Fibroblast of mammary gland (primary cell): ENCODE measurements around the gene MYO1F.

Experiments
- DNase-seq: peaks from one replicate; pipeline ENCODE4 v3.0.0-alpha.2; 2010; ENCODE audit warnings: low read depth
- H3K4me3 ChIP-seq: 2 replicates; pipeline ENCODE4 v1.5.1; 2011; ENCODE audit warnings: low read depth, mild to moderate bottlenecking, low read length, moderate library complexity; ENCODE audit not compliant: control insufficient read depth
- TF ChIP-seq, protein P1 (sequence below): conservative IDR thresholded peaks from 2 replicates; pipeline ENCODE4 v1.5.1; 2011; ENCODE audit warnings: low read depth, low read length, inconsistent platforms; ENCODE audit not compliant: control insufficient read depth, insufficient read depth

The MYO1F gene

DNA sequence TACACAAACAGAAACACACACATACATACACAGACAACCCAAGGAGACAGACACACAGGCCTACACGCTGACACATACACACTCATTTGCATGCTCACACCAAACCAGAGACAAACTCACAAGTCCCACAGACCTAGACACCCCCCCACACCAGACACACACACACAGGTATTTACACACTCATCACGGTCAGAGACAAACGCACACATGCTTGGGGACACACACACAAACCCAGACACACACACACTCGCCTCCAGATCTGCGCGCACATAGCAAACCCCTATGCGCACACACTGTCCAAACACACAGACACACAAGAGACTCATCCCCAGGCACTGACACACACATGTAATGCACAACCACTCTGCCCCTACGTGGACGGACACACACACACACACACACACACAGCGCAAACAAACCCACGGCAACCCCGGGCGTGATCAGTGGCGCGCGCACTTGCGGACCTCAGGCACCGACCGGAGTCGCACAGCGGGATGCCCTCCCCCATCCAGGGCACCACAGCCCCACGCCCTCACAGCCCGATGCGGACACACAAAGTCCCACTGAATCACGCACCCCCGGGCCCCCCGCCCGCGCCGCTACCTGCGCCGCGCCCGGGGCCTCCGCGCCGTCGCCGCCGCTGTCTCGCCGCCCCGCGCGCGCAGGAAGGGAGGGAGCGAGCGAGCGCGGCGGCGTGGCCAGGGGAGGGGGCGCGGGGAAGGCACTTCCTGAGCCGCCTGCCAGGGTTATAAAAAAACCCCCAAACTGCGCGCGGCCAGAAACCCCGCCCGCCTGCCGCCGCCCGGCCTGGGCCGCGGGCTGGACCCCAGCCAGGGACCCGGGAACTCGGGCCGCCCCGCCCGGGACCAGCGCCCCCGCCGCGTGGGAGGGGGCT is 33.0 kb upstream of the MYO1F start, which contains the start of gene ADAMTS10:
Gene ADAMTS10, minus strand, starts transcription at position 675 of the 895 bp plus-strand sequence. CDS start 5,005 bp downstream, outside the sequence.
- peak within 1 kb of the TSS; percentile 42 for H3K4me3 ChIP-seq
- DNase-seq: peak; percentile 33
- TF ChIP-seq, protein P1, sequence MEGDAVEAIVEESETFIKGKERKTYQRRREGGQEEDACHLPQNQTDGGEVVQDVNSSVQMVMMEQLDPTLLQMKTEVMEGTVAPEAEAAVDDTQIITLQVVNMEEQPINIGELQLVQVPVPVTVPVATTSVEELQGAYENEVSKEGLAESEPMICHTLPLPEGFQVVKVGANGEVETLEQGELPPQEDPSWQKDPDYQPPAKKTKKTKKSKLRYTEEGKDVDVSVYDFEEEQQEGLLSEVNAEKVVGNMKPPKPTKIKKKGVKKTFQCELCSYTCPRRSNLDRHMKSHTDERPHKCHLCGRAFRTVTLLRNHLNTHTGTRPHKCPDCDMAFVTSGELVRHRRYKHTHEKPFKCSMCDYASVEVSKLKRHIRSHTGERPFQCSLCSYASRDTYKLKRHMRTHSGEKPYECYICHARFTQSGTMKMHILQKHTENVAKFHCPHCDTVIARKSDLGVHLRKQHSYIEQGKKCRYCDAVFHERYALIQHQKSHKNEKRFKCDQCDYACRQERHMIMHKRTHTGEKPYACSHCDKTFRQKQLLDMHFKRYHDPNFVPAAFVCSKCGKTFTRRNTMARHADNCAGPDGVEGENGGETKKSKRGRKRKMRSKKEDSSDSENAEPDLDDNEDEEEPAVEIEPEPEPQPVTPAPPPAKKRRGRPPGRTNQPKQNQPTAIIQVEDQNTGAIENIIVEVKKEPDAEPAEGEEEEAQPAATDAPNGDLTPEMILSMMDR: no peak

DNA sequence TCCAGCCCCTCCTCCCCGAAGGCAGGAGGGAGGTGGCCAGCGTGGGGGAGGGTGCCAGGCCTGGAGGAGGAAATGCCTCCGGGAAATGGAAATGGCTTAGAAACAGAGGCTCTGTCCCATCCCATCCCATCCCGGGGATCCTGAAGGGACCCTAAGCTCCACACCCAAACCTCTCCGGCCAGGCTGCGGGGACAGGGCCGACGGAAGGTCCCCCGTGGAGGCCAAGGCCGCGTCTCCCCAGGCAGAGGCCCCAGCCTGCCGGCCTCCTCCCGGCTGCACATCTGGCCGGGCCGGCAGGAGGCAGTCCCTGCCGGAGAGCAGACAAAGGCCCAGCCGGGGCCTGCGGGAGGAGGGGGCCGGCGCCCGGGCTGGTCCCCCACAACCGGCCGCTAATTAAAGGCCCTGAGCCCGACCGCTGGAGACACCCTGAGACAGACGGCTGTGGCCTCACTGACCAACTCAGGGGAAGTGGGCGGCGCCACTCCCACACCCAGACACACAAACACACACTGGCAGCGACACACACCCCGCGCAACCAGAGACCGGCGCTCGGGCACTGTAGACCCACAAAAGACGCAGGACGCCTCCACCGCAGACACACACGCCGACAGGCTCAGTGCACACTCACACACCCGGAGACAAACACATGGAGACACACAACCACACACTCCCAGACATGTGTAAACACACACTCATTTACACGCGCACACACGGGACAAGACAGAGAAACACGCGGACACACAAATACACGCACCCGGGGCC is 32.2 kb upstream of the MYO1F start:
- peak overlapping the region; percentile 42 for H3K4me3 ChIP-seq
- TF ChIP-seq, protein P1: no peak
- DNase-seq: peak; percentile 35

DNA sequence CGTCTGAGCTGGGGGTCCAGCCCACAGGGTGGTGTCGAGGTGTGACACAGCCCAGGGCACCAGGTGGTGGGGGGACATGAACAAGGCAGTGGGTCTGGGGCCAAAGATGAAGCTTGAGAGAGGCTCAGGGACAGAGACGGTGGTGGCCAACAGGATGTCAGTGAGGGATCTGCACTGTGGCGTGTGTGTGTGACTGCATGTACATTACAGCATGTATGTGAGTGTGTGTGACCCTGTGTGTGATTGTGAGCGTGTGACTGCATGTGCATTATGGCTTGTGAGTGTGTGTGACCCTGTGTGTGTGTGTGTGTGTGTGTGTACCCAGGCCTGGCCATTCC is 31.7 kb upstream of the MYO1F start:
- H3K4me3 ChIP-seq: no peak overlapping the region
- TF ChIP-seq, protein P1: no peak
- no peak for DNase-seq

DNA sequence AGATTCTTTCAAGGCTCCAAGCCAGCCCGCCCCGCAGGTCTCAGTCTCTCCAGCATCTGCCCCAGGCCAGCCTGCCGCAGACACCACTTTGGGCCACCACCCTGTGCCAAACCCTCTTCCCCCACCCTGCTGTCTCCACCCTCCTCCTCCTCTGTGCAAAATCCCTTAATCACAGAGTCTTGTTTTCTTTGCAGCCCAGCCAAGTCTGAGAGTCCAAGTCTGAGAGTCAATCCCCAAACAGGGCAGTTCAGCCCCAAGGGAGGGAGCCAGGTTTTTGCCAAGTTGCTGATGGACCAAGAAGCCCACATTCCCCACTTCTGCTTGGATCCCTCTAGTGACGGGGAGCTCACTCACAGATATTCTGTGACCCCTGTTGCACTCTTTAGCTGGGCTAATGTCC is 30.1 kb upstream of the MYO1F start:
- DNase-seq: peak; percentile 69
- TF ChIP-seq, protein P1: no peak
- no peak overlapping the region for H3K4me3 ChIP-seq

DNA sequence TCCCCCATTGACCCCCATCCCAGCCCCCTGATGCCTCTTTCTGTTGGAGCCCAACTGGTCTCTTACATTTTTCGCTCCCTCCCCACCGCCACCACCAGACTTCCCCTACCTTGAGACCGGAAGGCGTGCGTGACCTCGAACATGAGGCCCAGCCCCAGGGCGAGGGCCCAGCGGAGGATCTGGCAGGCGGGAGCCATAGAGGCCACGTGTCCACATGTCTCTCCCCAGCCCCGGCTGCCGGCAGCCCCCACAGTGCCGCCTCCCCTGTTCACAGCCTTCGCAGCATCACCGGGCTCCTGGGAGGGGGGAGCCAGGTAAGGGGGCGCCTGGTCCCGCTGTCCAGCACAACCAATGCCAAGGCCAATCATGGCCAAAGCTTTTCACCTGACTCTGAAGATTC is 28.3 kb upstream of the MYO1F start:
- TF ChIP-seq, protein P1: no peak
- no peak for DNase-seq
- H3K4me3 ChIP-seq: no peak overlapping the region

DNA sequence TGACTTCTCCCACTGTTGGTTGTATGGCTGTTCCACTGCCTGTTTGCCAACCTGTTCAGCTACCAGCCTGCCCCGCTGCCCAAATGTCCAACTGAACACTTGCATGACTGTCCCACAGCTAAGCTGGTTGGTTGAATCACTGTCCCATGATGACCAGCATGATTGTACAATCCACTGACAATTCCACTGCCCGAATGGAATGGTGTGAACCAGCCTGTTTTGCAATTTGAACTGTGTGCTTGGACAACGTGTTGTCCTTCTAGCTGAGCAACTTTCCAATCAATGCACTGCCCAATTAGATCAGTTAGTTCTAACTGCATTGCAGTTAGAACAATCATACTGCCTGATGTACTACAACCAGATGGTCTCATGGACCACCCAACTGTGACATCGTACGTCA is 24.6 kb upstream of the MYO1F start:
- no peak for DNase-seq
- TF ChIP-seq, protein P1: no peak
- H3K4me3 ChIP-seq: no peak overlapping the region
